DND-41 (cell line): ENCODE results near the gene CFAP100.

Experiments used
- ATAC-seq: fragments of 200-7000 bp; cut with Tn5 transposase; 3 replicates; pipeline ENCODE4 v1.9.1; 2021; ENCODE audit warnings: low read depth; ENCODE audit not compliant: insufficient read depth
- DNase-seq: peaks from one replicate; pipeline ENCODE4 v3.0.0-alpha.2; 2020
- H2AFZ ChIP-seq: 2 replicates; pipeline ENCODE4 v1.6.0; 2012; ENCODE audit warnings: low read depth, low read length
- H3K27ac ChIP-seq: 2 replicates; pipeline ENCODE4 v1.5.1; 2012; ENCODE audit warnings: low read length, inconsistent platforms
- H3K27me3 ChIP-seq: fragments of 200-600 bp; sonication (generic); 2 replicates; pipeline ENCODE4 v1.6.0; 2012; ENCODE audit warnings: low read length, mild to moderate bottlenecking, inconsistent platforms; ENCODE audit not compliant: insufficient read depth, poor library complexity
- H3K36me3 ChIP-seq: 2 replicates; pipeline ENCODE4 v1.5.1; 2012; ENCODE audit warnings: low read length, inconsistent platforms; ENCODE audit not compliant: insufficient read depth
- H3K4me1 ChIP-seq: 2 replicates; pipeline ENCODE4 v1.5.1; 2012; ENCODE audit warnings: mild to moderate bottlenecking, low read length; ENCODE audit not compliant: insufficient read depth
- H3K4me2 ChIP-seq: 2 replicates; pipeline ENCODE4 v1.6.0; 2012; ENCODE audit warnings: mild to moderate bottlenecking, moderate library complexity, low read length, inconsistent platforms; ENCODE audit not compliant: insufficient read depth
- H3K4me3 ChIP-seq, 2 experiments: fragments of 200-600 bp in 1 of 2; shearing (Covaris generic) in 1 of 2; 2 replicates each; pipeline ENCODE4 v1.5.1; 2012 to 2016; ENCODE audit warnings: inconsistent platforms in 2 of 2, low read length in 2 of 2, mild to moderate bottlenecking in 2 of 2, low read depth in 1 of 2, moderate library complexity in 1 of 2
- H3K79me2 ChIP-seq: 2 replicates; pipeline ENCODE4 v1.6.0; 2012; ENCODE audit warnings: low read length, inconsistent platforms; ENCODE audit not compliant: insufficient read depth
- H3K9ac ChIP-seq: 2 replicates; pipeline ENCODE4 v1.6.0; 2012; ENCODE audit warnings: low read depth, mild to moderate bottlenecking, inconsistent platforms, low read length, moderate library complexity
- H3K9me3 ChIP-seq: 2 replicates; pipeline ENCODE4 v1.5.1; 2012; ENCODE audit warnings: low read length, moderate library complexity, mild to moderate bottlenecking, inconsistent platforms; ENCODE audit not compliant: insufficient read depth, severe bottlenecking
- H4K20me1 ChIP-seq: 2 replicates; pipeline ENCODE4 v1.6.0; 2012; ENCODE audit warnings: low read length; ENCODE audit not compliant: insufficient read depth
- EZH2 ChIP-seq: IDR thresholded peaks from 3 replicates; pipeline ENCODE4 v1.6.1; 2012; ENCODE audit warnings: borderline replicate concordance, low read depth, mild to moderate bottlenecking, moderate library complexity, low read length, inconsistent platforms; ENCODE audit not compliant: severe bottlenecking
- TF ChIP-seq, protein P1 (sequence below): IDR thresholded peaks from 2 replicates; pipeline ENCODE4 v1.5.1; 2012; ENCODE audit warnings: borderline replicate concordance, low read length, moderate library complexity, mild to moderate bottlenecking; ENCODE audit not compliant: poor library complexity, severe bottlenecking; ENCODE audit errors: extremely low read depth

Gene CFAP100

DNA sequence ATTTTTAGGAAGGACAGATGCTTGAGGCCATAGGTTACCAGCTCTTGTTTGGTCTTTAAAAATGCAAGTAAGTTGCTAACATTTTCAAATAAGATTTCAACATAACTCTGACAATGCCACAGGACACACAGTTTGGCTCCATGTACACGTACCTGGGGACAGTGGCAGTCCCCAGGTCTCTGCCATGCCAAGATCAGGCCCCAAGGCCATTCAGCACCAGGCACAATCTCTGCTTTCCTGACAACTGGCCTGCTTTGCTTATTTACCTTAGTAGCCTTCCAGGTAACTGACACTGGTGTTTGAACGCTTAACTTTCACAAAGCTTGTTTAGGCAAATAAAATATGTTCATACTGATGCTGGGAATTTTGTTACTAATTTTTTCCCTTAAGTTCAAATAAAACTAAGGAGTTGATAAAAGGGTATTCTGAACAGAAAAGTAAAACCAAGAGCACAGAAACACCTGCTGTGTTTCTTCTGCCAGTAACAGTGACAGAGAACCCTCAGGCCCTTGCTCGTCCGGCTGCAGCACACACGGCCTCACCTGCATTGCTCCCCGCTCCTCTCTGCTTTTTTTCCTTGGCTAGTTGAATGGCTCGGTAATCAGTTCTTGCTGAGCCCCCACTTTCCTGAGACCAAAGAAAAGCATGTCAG lies 64.5 kb downstream of the CFAP100 start:
- Histone ChIP-seq H3K4me1 (no peaks in the 10 kb centered on the region), H3K79me2 (peaks cover 72% of the 10 kb centered on the region), H3K4me2 (no peak overlapping the region), H3K9ac (no peak overlapping the region), H4K20me1 (peaks cover 77% of the 10 kb centered on the region), H2AFZ (no peak overlapping the region), H3K36me3 (peaks cover 94% of the 10 kb centered on the region), H3K27me3 (no peaks in the 10 kb centered on the region), H3K4me3 (no peak overlapping the region), H3K9me3 (no peaks in the 10 kb centered on the region), H3K27ac (no peak overlapping the region)
- TF ChIP-seq, protein P1, sequence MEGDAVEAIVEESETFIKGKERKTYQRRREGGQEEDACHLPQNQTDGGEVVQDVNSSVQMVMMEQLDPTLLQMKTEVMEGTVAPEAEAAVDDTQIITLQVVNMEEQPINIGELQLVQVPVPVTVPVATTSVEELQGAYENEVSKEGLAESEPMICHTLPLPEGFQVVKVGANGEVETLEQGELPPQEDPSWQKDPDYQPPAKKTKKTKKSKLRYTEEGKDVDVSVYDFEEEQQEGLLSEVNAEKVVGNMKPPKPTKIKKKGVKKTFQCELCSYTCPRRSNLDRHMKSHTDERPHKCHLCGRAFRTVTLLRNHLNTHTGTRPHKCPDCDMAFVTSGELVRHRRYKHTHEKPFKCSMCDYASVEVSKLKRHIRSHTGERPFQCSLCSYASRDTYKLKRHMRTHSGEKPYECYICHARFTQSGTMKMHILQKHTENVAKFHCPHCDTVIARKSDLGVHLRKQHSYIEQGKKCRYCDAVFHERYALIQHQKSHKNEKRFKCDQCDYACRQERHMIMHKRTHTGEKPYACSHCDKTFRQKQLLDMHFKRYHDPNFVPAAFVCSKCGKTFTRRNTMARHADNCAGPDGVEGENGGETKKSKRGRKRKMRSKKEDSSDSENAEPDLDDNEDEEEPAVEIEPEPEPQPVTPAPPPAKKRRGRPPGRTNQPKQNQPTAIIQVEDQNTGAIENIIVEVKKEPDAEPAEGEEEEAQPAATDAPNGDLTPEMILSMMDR: no peak
- TF ChIP-seq EZH2: no peak
- no peak for DNase-seq
- no peak for ATAC-seq

DNA sequence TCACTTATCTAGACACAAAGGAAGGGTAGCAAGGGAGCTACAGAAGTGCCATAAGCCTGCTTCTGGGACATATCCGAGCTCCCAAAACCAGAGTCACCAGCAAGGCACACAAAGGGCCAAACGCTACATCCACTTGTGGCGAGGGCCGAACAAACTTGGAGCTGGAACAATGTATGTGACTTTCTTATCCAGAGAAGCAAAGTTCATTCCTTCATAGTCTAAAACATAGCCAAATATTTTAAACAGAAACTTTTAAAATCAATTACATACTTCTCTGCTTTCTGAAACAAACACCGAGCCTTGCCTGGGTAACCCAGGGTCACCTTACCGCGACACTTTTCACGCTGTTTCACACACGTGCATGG lies 65.0 kb downstream of the CFAP100 start:
- H4K20me1 ChIP-seq: peaks cover 78% of the 10 kb centered on the region
- no peak overlapping the region for H3K9ac ChIP-seq
- H3K79me2 ChIP-seq: peaks cover 71% of the 10 kb centered on the region
- TF ChIP-seq EZH2: no peak
- TF ChIP-seq, protein P1: no peak
- no peaks in the 10 kb centered on the region for H3K4me1 ChIP-seq
- H2AFZ ChIP-seq: no peak overlapping the region
- DNase-seq (no peak), ATAC-seq (no peak)
- H3K36me3 ChIP-seq: peaks cover 94% of the 10 kb centered on the region
- H3K9me3 ChIP-seq: no peaks in the 10 kb centered on the region
- H3K27ac ChIP-seq: no peak overlapping the region
- no peaks in the 10 kb centered on the region for H3K27me3 ChIP-seq
- H3K4me2 ChIP-seq: no peak overlapping the region
- H3K4me3 ChIP-seq: no peak overlapping the region

DNA sequence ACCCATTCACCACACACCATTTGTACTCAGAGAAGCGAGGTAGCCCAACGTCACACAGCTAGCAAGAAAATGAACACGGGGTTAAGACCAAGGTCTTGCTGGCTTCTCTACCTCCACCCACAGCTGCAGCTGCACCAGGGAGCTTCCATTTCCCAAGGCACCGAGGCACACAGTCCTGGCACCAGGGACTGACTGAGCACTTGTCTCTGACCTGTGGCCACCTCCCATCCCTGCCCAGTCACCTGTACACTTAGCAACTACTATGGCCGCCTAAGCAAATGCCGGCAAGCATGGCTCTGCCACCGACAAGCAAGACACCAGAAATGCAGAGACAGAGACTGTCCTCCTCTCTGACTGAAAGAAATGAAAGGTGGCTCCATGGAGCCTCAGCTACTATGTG lies 65.7 kb downstream of the CFAP100 start:
- Histone ChIP-seq H3K4me1 (no peaks in the 10 kb centered on the region), H4K20me1 (peaks cover 79% of the 10 kb centered on the region), H2AFZ (no peak overlapping the region), H3K79me2 (peaks cover 74% of the 10 kb centered on the region), H3K4me2 (no peak overlapping the region), H3K9ac (no peak overlapping the region), H3K27ac (no peak overlapping the region), H3K27me3 (no peaks in the 10 kb centered on the region), H3K36me3 (peaks cover 94% of the 10 kb centered on the region), H3K9me3 (no peaks in the 10 kb centered on the region), H3K4me3 (no peak overlapping the region)
- TF ChIP-seq, protein P1: no peak
- TF ChIP-seq EZH2: no peak
- ATAC-seq: no peak
- no peak for DNase-seq
